Natural killer cell treated with Interleukin-12 subunit alpha and Interleukin-12 subunit beta and Interleukin-15 and Interleukin-18, amount 100 ng/mL, for 72 hours (primary cell): ENCODE measurements around the gene CXorf49. TPM values are rescaled to one million over a fixed set of nuclear protein-coding genes. Genes with fewer than 3 reads are reported as not detected.
"Not testable (repeated sequence)": the region's sequence is repeated elsewhere in the genome, so short reads cannot be mapped to it uniquely, and the experiment has no call there.

Experiments used
- ATAC-seq, 2 donors: fragments of 150-1000 bp; cut with Tn5 transposase in 1 of 2; sonication (Bioruptor Pico), chemical (Tn5 transposase) in 1 of 2; 2 replicates each; pipeline ENCODE4 v1.10.0; 2021
- DNase-seq: peaks from one replicate; pipeline ENCODE4 v3.0.0; 2022; ENCODE audit warnings: low spot score
- H3K27ac Mint-ChIP-seq, 2 donors: 1 replicate in 1 of 2; 2 replicates in 1 of 2; pipeline ENCODE4 v1.8.0; 2022; ENCODE audit warnings: mixed read lengths in 2 of 2, mild to moderate bottlenecking in 1 of 2, moderate library complexity in 1 of 2
- H3K27me3 Mint-ChIP-seq, 2 donors: 1 replicate in 1 of 2; 2 replicates in 1 of 2; pipeline ENCODE4 v1.8.0; 2022; ENCODE audit warnings: mixed read lengths in 2 of 2
- H3K36me3 Mint-ChIP-seq: one replicate; pipeline ENCODE4 v1.8.0; 2022; ENCODE audit warnings: mixed read lengths
- H3K4me1 Mint-ChIP-seq, 2 donors: 1 replicate in 1 of 2; 2 replicates in 1 of 2; pipeline ENCODE4 v1.8.0; 2022; ENCODE audit warnings: low read depth in 2 of 2, mixed read lengths in 2 of 2, mild to moderate bottlenecking in 1 of 2
- H3K4me3 Mint-ChIP-seq: one replicate; pipeline ENCODE4 v1.8.0; 2022; ENCODE audit warnings: mixed read lengths
- H3K9me3 Mint-ChIP-seq: 2 replicates; pipeline ENCODE4 v1.8.0; 2022; ENCODE audit warnings: mixed read lengths
- total RNA-seq, 2 donors: library from RNA; stranded (reverse); gene quantifications; one replicate each; pipeline ENCODE4 v1.2.3, GENCODE V29; 2022

CXorf49 gene
- total RNA-seq, 2 donors from 2014 or later: not detected

- not testable (repeated sequence) for H3K27me3 Mint-ChIP-seq, H3K4me3 Mint-ChIP-seq, H3K36me3 Mint-ChIP-seq, ATAC-seq, H3K4me1 Mint-ChIP-seq, H3K27ac Mint-ChIP-seq, H3K9me3 Mint-ChIP-seq, DNase-seq
These were observed 20.4 kb downstream of the CXorf49 start for GRCh38 chrX:71697466-71698298.

- H3K9me3 Mint-ChIP-seq, H3K27me3 Mint-ChIP-seq, H3K4me1 Mint-ChIP-seq, DNase-seq, H3K4me3 Mint-ChIP-seq, H3K36me3 Mint-ChIP-seq, H3K27ac Mint-ChIP-seq: not testable (repeated sequence)
- peak in 1 of 2 donors; percentile 61 for ATAC-seq
These were observed 21.2 kb downstream of the CXorf49 start for GRCh38 chrX:71696641-71697465.

GRCh38 chrX:71679575-71680207 lies 38.4 kb downstream of the CXorf49 start:
- Mint-ChIP-seq H3K9me3 (no peaks in the 10 kb centered on the region), H3K27me3 (peaks cover 0 to 4% of the 10 kb centered on the region in 2 donors), H3K4me1 (no peaks in the 10 kb centered on the region), H3K4me3 (no peak overlapping the region), H3K27ac (no peak overlapping the region), H3K36me3 (no peaks in the 10 kb centered on the region)
- DNase-seq: peak; percentile 12
- no peak for ATAC-seq

GRCh38 chrX:71677195-71677594 lies 40.9 kb downstream of the CXorf49 start:
- not testable (repeated sequence) for DNase-seq, H3K27me3 Mint-ChIP-seq, H3K27ac Mint-ChIP-seq, H3K4me3 Mint-ChIP-seq, ATAC-seq, H3K4me1 Mint-ChIP-seq, H3K36me3 Mint-ChIP-seq, H3K9me3 Mint-ChIP-seq

- not testable (repeated sequence) for H3K9me3 Mint-ChIP-seq, H3K27me3 Mint-ChIP-seq, H3K36me3 Mint-ChIP-seq, H3K27ac Mint-ChIP-seq, H3K4me1 Mint-ChIP-seq, ATAC-seq, H3K4me3 Mint-ChIP-seq
- peak; percentile 45 for DNase-seq
These were observed 41.9 kb downstream of the CXorf49 start for GRCh38 chrX:71676068-71676795.

- ATAC-seq, H3K27ac Mint-ChIP-seq, H3K9me3 Mint-ChIP-seq, H3K27me3 Mint-ChIP-seq, H3K36me3 Mint-ChIP-seq, DNase-seq, H3K4me3 Mint-ChIP-seq: not testable (repeated sequence)
- H3K4me1 Mint-ChIP-seq: peaks cover 5 to 11% of the 10 kb centered on the region in 2 donors
These were observed 42.4 kb downstream of the CXorf49 start for GRCh38 chrX:71675636-71676035.

GRCh38 chrX:71671938-71672337 lies 46.1 kb downstream of the CXorf49 start:
- Mint-ChIP-seq H3K4me3 (no peak overlapping the region), H3K27me3 (peaks cover 0 to 5% of the 10 kb centered on the region in 2 donors), H3K9me3 (no peaks in the 10 kb centered on the region), H3K4me1 (peaks cover 5 to 15% of the 10 kb centered on the region in 2 donors), H3K27ac (no peak overlapping the region), H3K36me3 (no peaks in the 10 kb centered on the region)
- no peak for ATAC-seq
- DNase-seq: peak; percentile 44

- Mint-ChIP-seq H3K4me1 (peaks cover 5 to 15% of the 10 kb centered on the region in 2 donors), H3K27ac (no peak overlapping the region), H3K9me3 (no peaks in the 10 kb centered on the region), H3K27me3 (peaks cover 0 to 5% of the 10 kb centered on the region in 2 donors), H3K36me3 (no peaks in the 10 kb centered on the region), H3K4me3 (no peak overlapping the region)
- DNase-seq: peak; percentile 53
- ATAC-seq: no peak
These were observed 46.9 kb downstream of the CXorf49 start for GRCh38 chrX:71671043-71671780.

- not testable (repeated sequence) for ATAC-seq
These were observed 48.1 kb downstream of the CXorf49 start for GRCh38 chrX:71669947-71670346.

GRCh38 chrX:71669492-71669891 lies 48.6 kb downstream of the CXorf49 start:
- Mint-ChIP-seq H3K27ac (no peak overlapping the region), H3K4me1 (peaks cover 5 to 15% of the 10 kb centered on the region in 2 donors), H3K27me3 (peaks cover 0 to 5% of the 10 kb centered on the region in 2 donors), H3K4me3 (no peak overlapping the region), H3K36me3 (no peaks in the 10 kb centered on the region), H3K9me3 (no peaks in the 10 kb centered on the region)
- DNase-seq (no peak), ATAC-seq (no peak)

More at GRCh38 chrX:71669947-71670346, 48.1 kb downstream of the CXorf49 start:
- not testable (repeated sequence) for H3K9me3 Mint-ChIP-seq, H3K27me3 Mint-ChIP-seq, H3K36me3 Mint-ChIP-seq, H3K27ac Mint-ChIP-seq, H3K4me3 Mint-ChIP-seq
- peak; percentile 57 for DNase-seq
- H3K4me1 Mint-ChIP-seq: peaks cover 5 to 15% of the 10 kb centered on the region in 2 donors

- Mint-ChIP-seq H3K4me3 (no peak overlapping the region), H3K4me1 (peaks cover 7 to 15% of the 10 kb centered on the region in 2 donors), H3K36me3 (no peaks in the 10 kb centered on the region), H3K27me3 (peaks cover 0 to 5% of the 10 kb centered on the region in 2 donors), H3K27ac (no peak overlapping the region), H3K9me3 (no peaks in the 10 kb centered on the region)
- ATAC-seq (no peak), DNase-seq (no peak)
These were observed 49.9 kb downstream of the CXorf49 start for GRCh38 chrX:71668248-71668595.

GRCh38 chrX:71667328-71668247 lies 50.5 kb downstream of the CXorf49 start, which contains the start of gene LOC101059915:
Gene LOC101059915, plus strand, starts transcription at chrX:71667546.
- Mint-ChIP-seq H3K4me3 (no peak within 1 kb of the TSS), H3K9me3 (no peaks in the 10 kb centered on the region), H3K4me1 (peaks cover 11 to 19% of the 10 kb centered on the region in 2 donors), H3K36me3 (no peaks in the 10 kb centered on the region), H3K27me3 (peaks cover 0 to 5% of the 10 kb centered on the region in 2 donors), H3K27ac (no peak within 1 kb of the TSS)
- peak; percentile 59 for DNase-seq
- ATAC-seq: no peak
